Transverse colon (tissue), 4 donors: ENCODE measurements around the gene TOM1L2. TPM values are rescaled to one million over a fixed set of nuclear protein-coding genes. Genes with fewer than 3 reads are reported as not detected.

Experiments used
- DNase-seq: peaks from one replicate; pipeline ENCODE4 v3.0.0-alpha.2; 2019
- H3K27ac ChIP-seq, 4 donors: fragments of 200-600 bp; sonication (generic); 2 replicates each; pipeline ENCODE4 v1.5.1; 2016 to 2018; ENCODE audit warnings: inconsistent platforms in 4 of 4
- H3K27me3 ChIP-seq: fragments of 200-600 bp; sonication (generic); 2 replicates; pipeline ENCODE4 v1.5.1; 2017; ENCODE audit warnings: inconsistent platforms
- H3K36me3 ChIP-seq, 4 donors: fragments of 200-600 bp; sonication (generic); 2 replicates each; pipeline ENCODE4 v1.5.1; 2017 to 2019; ENCODE audit warnings: inconsistent platforms in 4 of 4
- H3K4me1 ChIP-seq, 4 donors: fragments of 200-600 bp; sonication (generic); 2 replicates each; pipeline ENCODE4 v1.5.1; 2017 to 2020; ENCODE audit warnings: inconsistent platforms in 4 of 4
- H3K4me3 ChIP-seq, 4 donors: fragments of 200-600 bp; sonication (generic); 1 replicate in 1 of 4; 2 replicates in 3 of 4; pipeline versions ENCODE4 v1.5.1 to v1.6.1; 2017 to 2019; ENCODE audit warnings: inconsistent platforms in 4 of 4
- H3K9me3 ChIP-seq, 2 donors: fragments of 200-600 bp; sonication (generic); 2 replicates each; pipeline ENCODE4 v1.5.1; 2017 to 2019; ENCODE audit warnings: inconsistent platforms in 2 of 2
- EP300 ChIP-seq: sonication (generic); formaldehyde crosslinking; IDR thresholded peaks from one replicate; pipeline ENCODE4 v1.6.1; 2017; ENCODE audit warnings: antibody characterized with exemption, low read depth
- POLR2A ChIP-seq: fragments of 450-650 bp; IDR thresholded peaks from one replicate; pipeline ENCODE4 v1.6.1; 2016; ENCODE audit warnings: antibody characterized with exemption, mild to moderate bottlenecking, moderate library complexity
- POLR2AphosphoS5 ChIP-seq, 3 donors: sonication (generic); formaldehyde crosslinking; IDR thresholded peaks; one replicate each; pipeline ENCODE4 v1.6.1; 2016; ENCODE audit warnings: antibody characterized with exemption in 3 of 3
- WGBS, 2 donors: methylation state at CpG; one replicate each; pipeline ENCODE4 v1.1.5; 2018; ENCODE audit warnings: low coverage in 1 of 2; 5-methylcytosine and 5-hydroxymethylcytosine counted together
- in situ Hi-C, 4 donors: fragments of 200-750 bp; cut with MboI; loops; one replicate each; pipeline versions ENCODE4 v1.15.0 to v1.15.1; 2017; ENCODE audit warnings: low sequenced_read_pairs in 3 of 4, low pct_ligation_motif_present in 1 of 4, low pct_unique_long_range_greater_than_20kb in 1 of 4
- intact Hi-C: fragments of 100-400 bp; cut with DNase I; formaldehyde crosslinking; loops from one replicate; pipeline ENCODE4 v1.15.1; 2023; ENCODE audit warnings: low total_unique reads
- total RNA-seq, 4 donors: library from RNA; depleted of rRNA; stranded (reverse); fragments of >200 nt; gene quantifications; one replicate each; pipeline ENCODE4 v1.1.0, GENCODE V29; 2016
- TF ChIP-seq, protein P1 (sequence below), 5 experiments: fragments of 200-600 bp in 3 of 5; fragments of 450-650 bp in 2 of 5; sonication (generic) in 3 of 5; IDR thresholded peaks; 1 replicate in 2 of 5; 2 replicates in 3 of 5; pipeline ENCODE4 v1.5.1; 2016 to 2017; ENCODE audit warnings: antibody characterized with exemption in 5 of 5, inconsistent platforms in 3 of 5, mild to moderate bottlenecking in 2 of 5, moderate library complexity in 1 of 5

TOM1L2 gene
- total RNA-seq, 4 donors from 2014 or later, result 65.9 to 178 (median 97.7) TPM

- Histone ChIP-seq H3K4me3 (no peak overlapping the region), H3K36me3 (peaks cover 0 to 14% (median 1%) of the 10 kb centered on the region in 4 donors), H3K27ac (no peak overlapping the region), H3K27me3 (no peaks in the 10 kb centered on the region), H3K9me3 (no peaks in the 10 kb centered on the region), H3K4me1 (peaks cover 11 to 18% (median 16%) of the 10 kb centered on the region in 4 donors)
- WGBS, 2 donors, result 63 to 65% methylated on average over 2 of the region's 2 CpGs
- no peak for TF ChIP-seq POLR2AphosphoS5 (IDR thresholded peaks at IDR 0.05)
- TF ChIP-seq EP300, result no peak
- no peak for TF ChIP-seq POLR2A
- in situ Hi-C loops (loop anchor here in 3 of 4 donors (10.0 to 25.0 kb wide), 3 partner anchors 137 to 210 kb away; partner anchors contain the start of genes ATPAF2 (in 2 of the 3), GID4 (in 2 of the 3) and RAI1 (in 1 of the 3)), intact Hi-C loops (no loop called here)
- no peak for DNase-seq
Observed at GRCh38 chr17:17897442-17897841, 74.8 kb downstream of the TOM1L2 start.

DNA sequence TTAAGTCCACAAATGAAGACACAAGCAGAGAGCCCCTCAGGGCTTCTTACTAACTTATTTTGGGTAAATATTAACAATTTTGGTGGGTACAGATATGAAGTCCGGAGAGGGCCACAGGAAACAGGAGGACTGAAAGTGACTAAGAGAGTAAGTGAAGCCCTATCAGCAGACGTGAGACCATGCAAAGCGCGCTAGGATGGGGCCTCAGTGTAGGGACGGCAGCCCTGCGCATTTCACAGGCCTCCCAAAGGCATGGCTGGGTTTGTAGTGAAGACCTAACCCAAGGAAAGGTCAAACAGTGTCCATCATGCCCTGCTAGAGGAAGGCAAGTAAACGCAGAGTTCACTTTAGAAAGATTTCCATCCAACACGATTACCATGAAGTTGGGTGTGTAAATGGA is 75.5 kb downstream of the TOM1L2 start:
- 86 to 89% methylated on average over 2 to 8 of the region's 8 CpGs for WGBS, 2 donors
- Histone ChIP-seq H3K4me1 (peaks cover 11 to 15% (median 13%) of the 10 kb centered on the region in 4 donors), H3K4me3 (no peak overlapping the region), H3K27me3 (no peaks in the 10 kb centered on the region), H3K9me3 (no peaks in the 10 kb centered on the region), H3K36me3 (peaks cover 0 to 14% (median 1%) of the 10 kb centered on the region in 4 donors), H3K27ac (no peak overlapping the region)
- intact Hi-C loops, result no loop called here
- in situ Hi-C loops, result loop anchor here in 3 of 4 donors (10.0 to 25.0 kb wide), 3 partner anchors 138 to 209 kb away; partner anchors contain the start of genes ATPAF2 (in 2 of the 3), GID4 (in 2 of the 3) and RAI1 (in 1 of the 3)
- DNase-seq, result no peak
- no peak for TF ChIP-seq EP300
- no peak for TF ChIP-seq POLR2AphosphoS5 (IDR thresholded peaks at IDR 0.05)
- TF ChIP-seq, protein P1, sequence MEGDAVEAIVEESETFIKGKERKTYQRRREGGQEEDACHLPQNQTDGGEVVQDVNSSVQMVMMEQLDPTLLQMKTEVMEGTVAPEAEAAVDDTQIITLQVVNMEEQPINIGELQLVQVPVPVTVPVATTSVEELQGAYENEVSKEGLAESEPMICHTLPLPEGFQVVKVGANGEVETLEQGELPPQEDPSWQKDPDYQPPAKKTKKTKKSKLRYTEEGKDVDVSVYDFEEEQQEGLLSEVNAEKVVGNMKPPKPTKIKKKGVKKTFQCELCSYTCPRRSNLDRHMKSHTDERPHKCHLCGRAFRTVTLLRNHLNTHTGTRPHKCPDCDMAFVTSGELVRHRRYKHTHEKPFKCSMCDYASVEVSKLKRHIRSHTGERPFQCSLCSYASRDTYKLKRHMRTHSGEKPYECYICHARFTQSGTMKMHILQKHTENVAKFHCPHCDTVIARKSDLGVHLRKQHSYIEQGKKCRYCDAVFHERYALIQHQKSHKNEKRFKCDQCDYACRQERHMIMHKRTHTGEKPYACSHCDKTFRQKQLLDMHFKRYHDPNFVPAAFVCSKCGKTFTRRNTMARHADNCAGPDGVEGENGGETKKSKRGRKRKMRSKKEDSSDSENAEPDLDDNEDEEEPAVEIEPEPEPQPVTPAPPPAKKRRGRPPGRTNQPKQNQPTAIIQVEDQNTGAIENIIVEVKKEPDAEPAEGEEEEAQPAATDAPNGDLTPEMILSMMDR (IDR thresholded peaks at IDR 0.05), result no peak
- no peak for TF ChIP-seq POLR2A

DNA sequence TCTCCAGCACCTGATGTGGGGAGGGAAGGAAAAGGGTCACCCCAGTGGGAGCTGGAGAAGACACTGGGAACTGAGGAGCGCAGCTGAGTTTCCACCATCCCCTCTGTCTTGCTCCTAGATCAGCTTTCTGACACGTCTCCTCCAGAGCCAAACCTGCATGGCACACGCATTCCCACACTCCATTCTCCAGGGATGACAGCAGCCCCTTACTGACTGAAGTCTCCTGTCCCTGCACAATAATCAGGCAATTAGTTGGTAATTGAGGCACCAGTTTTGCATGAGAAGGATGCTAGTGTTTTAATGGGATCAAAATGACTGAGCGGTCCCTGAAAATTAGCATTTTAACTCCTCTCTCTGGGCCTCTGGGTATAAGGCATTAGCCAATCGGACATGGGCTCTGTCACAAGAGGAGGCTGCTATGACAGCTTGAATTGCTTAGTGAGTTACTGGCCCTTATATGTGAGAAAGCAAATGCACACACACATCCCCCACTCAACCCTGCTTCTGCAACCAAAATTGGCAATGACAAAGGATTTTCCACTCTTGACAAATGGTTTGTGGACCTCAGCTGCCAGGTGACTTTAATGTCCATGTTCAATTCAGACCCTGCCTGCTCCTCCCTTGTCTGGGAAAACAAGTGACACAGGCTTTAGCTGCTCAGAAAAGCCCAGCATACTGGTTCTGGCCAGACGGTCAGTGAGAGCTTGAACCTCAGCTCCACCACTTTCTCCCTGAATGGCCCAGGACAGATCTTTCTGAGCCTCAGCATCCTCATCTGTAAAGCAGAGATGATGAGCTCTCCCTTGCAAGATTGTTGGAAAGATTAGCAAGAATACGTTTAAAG is 78.2 kb downstream of the TOM1L2 start:
- 97 to 100% methylated on average over 1 to 7 of the region's 7 CpGs for WGBS, 2 donors
- H3K27ac ChIP-seq, result no peak overlapping the region
- H3K9me3 ChIP-seq, result no peaks in the 10 kb centered on the region
- DNase-seq, result no peak
- no peaks in the 10 kb centered on the region for H3K27me3 ChIP-seq
- in situ Hi-C loops, result loop anchor here in 3 of 4 donors (10.0 to 25.0 kb wide), 3 partner anchors 141 to 207 kb away; partner anchors contain the start of genes ATPAF2 (in 2 of the 3), GID4 (in 2 of the 3) and RAI1 (in 1 of the 3)
- intact Hi-C loops, result no loop called here
- no peak for TF ChIP-seq POLR2A
- no peak for TF ChIP-seq EP300
- H3K4me3 ChIP-seq, result no peak overlapping the region
- H3K36me3 ChIP-seq, result peaks cover 0 to 14% (median 1%) of the 10 kb centered on the region in 4 donors
- no peaks in the 10 kb centered on the region for H3K4me1 ChIP-seq

GRCh38 chr17:17892731-17893130 is 79.5 kb downstream of the TOM1L2 start:
- in situ Hi-C loops, result loop anchor here in 3 of 4 donors (10.0 to 25.0 kb wide), 3 partner anchors 142 to 205 kb away; partner anchors contain the start of genes ATPAF2 (in 2 of the 3), GID4 (in 2 of the 3) and RAI1 (in 1 of the 3)
- WGBS, 2 donors, result 60 to 62% methylated on average over 2 of the region's 2 CpGs
- H3K27me3 ChIP-seq, result no peaks in the 10 kb centered on the region
- no peak overlapping the region for H3K27ac ChIP-seq
- TF ChIP-seq POLR2AphosphoS5 (IDR thresholded peaks at IDR 0.05) (no peak), EP300 (no peak), POLR2A (no peak)
- TF ChIP-seq, protein P1 (IDR thresholded peaks at IDR 0.05), result no peak
- no peaks in the 10 kb centered on the region for H3K9me3 ChIP-seq
- no peak for DNase-seq
- intact Hi-C loops, result no loop called here
- H3K4me3 ChIP-seq, result no peak overlapping the region
- no peaks in the 10 kb centered on the region for H3K4me1 ChIP-seq
- H3K36me3 ChIP-seq, result peaks cover 0 to 6% (median 1%) of the 10 kb centered on the region in 4 donors

DNA sequence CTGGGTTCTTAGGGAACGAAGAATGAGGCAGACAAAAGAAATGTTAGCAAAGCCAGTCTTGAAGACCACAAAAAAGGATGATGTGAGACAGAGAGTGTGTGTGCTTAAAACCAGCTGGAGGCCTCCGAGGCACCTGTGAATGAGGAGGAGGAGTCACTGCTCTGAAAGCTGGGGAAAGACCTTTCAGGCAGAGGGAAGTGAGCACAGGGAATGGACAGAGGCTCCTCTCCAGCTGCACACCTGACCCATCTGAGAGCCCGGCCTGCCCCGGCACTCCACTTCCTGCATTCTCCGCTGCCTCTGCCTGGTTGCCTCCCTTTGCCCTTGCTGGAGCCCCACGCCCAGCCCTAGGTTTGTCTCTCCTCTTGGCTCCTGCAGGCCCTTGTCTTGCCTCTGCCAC is 80.2 kb downstream of the TOM1L2 start:
- Histone ChIP-seq H3K9me3 (no peaks in the 10 kb centered on the region), H3K4me3 (no peak overlapping the region), H3K27me3 (no peaks in the 10 kb centered on the region), H3K36me3 (peaks cover 0 to 3% (median 0%) of the 10 kb centered on the region in 4 donors), H3K27ac (no peak overlapping the region), H3K4me1 (no peaks in the 10 kb centered on the region)
- intact Hi-C loops (no loop called here), in situ Hi-C loops (loop anchor here in 3 of 4 donors (10.0 to 25.0 kb wide), 3 partner anchors 143 to 205 kb away; partner anchors contain the start of genes ATPAF2 (in 2 of the 3), GID4 (in 2 of the 3) and RAI1 (in 1 of the 3))
- 83 to 89% methylated on average over 4 to 6 of the region's 6 CpGs for WGBS, 2 donors
- TF ChIP-seq POLR2A (no peak), POLR2AphosphoS5 (IDR thresholded peaks at IDR 0.05) (no peak), EP300 (no peak)
- TF ChIP-seq, protein P1 (IDR thresholded peaks at IDR 0.05), result no peak
- DNase-seq, result no peak
